HG02852 (cell line): ENCODE data around the gene TAC1.
"Not testable (repeated sequence)": the region's sequence is repeated elsewhere in the genome, so short reads cannot be mapped to it uniquely, and the experiment has no call there.

ENCODE experiments used
- ATAC-seq: cut with Tn5 transposase; IDR thresholded peaks from one replicate; pipeline ENCODE4 v1.9.1; 2021; ENCODE audit warnings: mild to moderate bottlenecking, moderate library complexity; ENCODE audit not compliant: unreplicated experiment

Gene TAC1

GRCh38 chr7:97731736-97732564 is at the start of gene TAC1:
Gene TAC1, plus strand, starts transcription at chr7:97732086. Its CDS starts 527 bp downstream, at chr7:97732613.
- ATAC-seq: no peak

GRCh38 chr7:97685952-97686351 is 45.9 kb upstream of the TAC1 start:
- ATAC-seq: no peak

- no peak for ATAC-seq
Measured at GRCh38 chr7:97693586-97693985, 38.3 kb upstream of the TAC1 start.

- no peak for ATAC-seq
Measured at GRCh38 chr7:97694355-97694754, 37.5 kb upstream of the TAC1 start.

GRCh38 chr7:97697396-97697795 is 34.5 kb upstream of the TAC1 start:
- no peak for ATAC-seq

GRCh38 chr7:97722386-97722785 is 9.5 kb upstream of the TAC1 start:
- ATAC-seq: no peak

GRCh38 chr7:97732565-97733275 is 834 bp downstream of the TAC1 start:
- no peak for ATAC-seq

- ATAC-seq: no peak
Measured at GRCh38 chr7:97733276-97734161, 1.6 kb downstream of the TAC1 start.

- no peak for ATAC-seq
Measured at GRCh38 chr7:97734255-97734654, 2.4 kb downstream of the TAC1 start.

- no peak for ATAC-seq
Measured at GRCh38 chr7:97735075-97735474, 3.2 kb downstream of the TAC1 start.

GRCh38 chr7:97748482-97748881 is 16.6 kb downstream of the TAC1 start:
- ATAC-seq: no peak

GRCh38 chr7:97751566-97751965 is 19.7 kb downstream of the TAC1 start:
- no peak for ATAC-seq

- ATAC-seq: no peak
Measured at GRCh38 chr7:97752215-97752614, 20.3 kb downstream of the TAC1 start.

GRCh38 chr7:97757824-97758223 is 25.9 kb downstream of the TAC1 start:
- ATAC-seq: no peak

- ATAC-seq: no peak
Measured at GRCh38 chr7:97770850-97771249, 39.0 kb downstream of the TAC1 start.

- ATAC-seq: no peak
Measured at GRCh38 chr7:97771576-97771975, 39.7 kb downstream of the TAC1 start.

GRCh38 chr7:97772045-97772901 is 40.4 kb downstream of the TAC1 start:
- ATAC-seq: no peak

GRCh38 chr7:97786398-97786797 is 54.5 kb downstream of the TAC1 start:
- ATAC-seq: not testable (repeated sequence)
